HG02678 (cell line): ENCODE measurements around the gene GALNT18.
A peak's percentile ranks its signal among the peaks of the same experiment; 100 is the strongest.

ENCODE experiments used
- ATAC-seq: cut with Tn5 transposase; IDR thresholded peaks from one replicate; pipeline ENCODE4 v1.9.1; 2021; ENCODE audit warnings: mild to moderate bottlenecking, moderate library complexity; ENCODE audit not compliant: unreplicated experiment

The GALNT18 gene

GRCh38 chr11:11289669-11290068 lies 332.1 kb downstream of the GALNT18 start:
- no peak for ATAC-seq

- no peak for ATAC-seq
Measured at GRCh38 chr11:11288972-11289616, 332.7 kb downstream of the GALNT18 start.

GRCh38 chr11:11284481-11284880 lies 337.3 kb downstream of the GALNT18 start:
- no peak for ATAC-seq

GRCh38 chr11:11281626-11282025 lies 340.2 kb downstream of the GALNT18 start:
- no peak for ATAC-seq

- no peak for ATAC-seq
Measured at GRCh38 chr11:11280826-11281225, 341.0 kb downstream of the GALNT18 start.

GRCh38 chr11:11279956-11280689 lies 341.7 kb downstream of the GALNT18 start:
- ATAC-seq, result peak; percentile 55

GRCh38 chr11:11272254-11272653 lies 349.6 kb downstream of the GALNT18 start:
- no peak for ATAC-seq

- ATAC-seq, result no peak
Measured at GRCh38 chr11:11270236-11270775, 351.5 kb downstream of the GALNT18 start.

- ATAC-seq, result no peak
Measured at GRCh38 chr11:11268706-11269105, 353.1 kb downstream of the GALNT18 start.

- no peak for ATAC-seq
Measured at GRCh38 chr11:11268119-11268518, 353.7 kb downstream of the GALNT18 start.

GRCh38 chr11:11267312-11267711 lies 354.5 kb downstream of the GALNT18 start:
- ATAC-seq, result no peak

- ATAC-seq, result peak; percentile 57
Measured at GRCh38 chr11:11265994-11266606, 355.7 kb downstream of the GALNT18 start.

- ATAC-seq, result no peak
Measured at GRCh38 chr11:11265320-11265719, 356.5 kb downstream of the GALNT18 start.

- no peak for ATAC-seq
Measured at GRCh38 chr11:11263238-11264005, 358.4 kb downstream of the GALNT18 start.

GRCh38 chr11:11262171-11262920 lies 359.5 kb downstream of the GALNT18 start:
- ATAC-seq, result no peak

- peak; percentile 55 for ATAC-seq
Measured at GRCh38 chr11:11261629-11262028, 360.2 kb downstream of the GALNT18 start.

GRCh38 chr11:11260903-11261302 lies 360.9 kb downstream of the GALNT18 start:
- ATAC-seq, result no peak

GRCh38 chr11:11253995-11254394 lies 367.8 kb downstream of the GALNT18 start:
- ATAC-seq, result no peak

- ATAC-seq, result no peak
Measured at GRCh38 chr11:11253497-11253896, 368.3 kb downstream of the GALNT18 start.

- no peak for ATAC-seq
Measured at GRCh38 chr11:11252403-11252802, 369.4 kb downstream of the GALNT18 start.
